Stimulated activated CD4-positive, alpha-beta T cell treated with anti-CD3 and anti-CD28 coated beads, Interleukin-15, amount 100 ng/mL, for 1 hour (primary cell): ENCODE data around the gene ADGRF5.

Experiments used
- DNase-seq, 2 donors: peaks; one replicate each; pipeline ENCODE4 v3.0.0-alpha.2; 2020; ENCODE audit warnings: low read depth in 1 of 2, low spot score in 1 of 2

The ADGRF5 gene

GRCh38 chr6:46828939-46829338 is 92.8 kb downstream of the ADGRF5 start:
- DNase-seq = no peak

- DNase-seq = no peak
Observed at GRCh38 chr6:46821458-46821881, 100.3 kb downstream of the ADGRF5 start.

GRCh38 chr6:46819561-46819960 is 102.2 kb downstream of the ADGRF5 start:
- DNase-seq = no peak

GRCh38 chr6:46816626-46817025 is 105.1 kb downstream of the ADGRF5 start:
- DNase-seq = no peak

- DNase-seq = no peak
Observed at GRCh38 chr6:46815130-46815529, 106.6 kb downstream of the ADGRF5 start.

GRCh38 chr6:46808806-46809205 is 112.9 kb downstream of the ADGRF5 start:
- no peak for DNase-seq
